Fibroblast of the aortic adventitia (primary cell): ENCODE data around the gene DIP2C. TPM values are rescaled to one million over a fixed set of nuclear protein-coding genes. Genes with fewer than 3 reads are reported as not detected.

Experiments used
- DNase-seq: peaks from one replicate; pipeline ENCODE4 v3.0.0-alpha.2; 2010; ENCODE audit warnings: low read depth
- H3K4me3 ChIP-seq: 2 replicates; pipeline ENCODE4 v1.5.1; 2011; ENCODE audit warnings: low read depth, mild to moderate bottlenecking, control low read depth, low read length, moderate library complexity
- CTCF ChIP-seq: IDR thresholded peaks from 2 replicates; pipeline ENCODE4 v1.5.1; 2011; ENCODE audit warnings: mild to moderate bottlenecking, low read length, control low read depth, inconsistent platforms; ENCODE audit not compliant: insufficient read depth
- total RNA-seq: library from RNA; depleted of rRNA; stranded (reverse); fragments of >200 nt; gene quantifications from 2 replicates; pipeline ENCODE4 v1.2.3, GENCODE V29; 2012; ENCODE audit warnings: low replicate concordance

The DIP2C gene
- total RNA-seq, 1 donor = 15.7 TPM

GRCh38 chr10:560314-560992, 129.0 kb downstream of the DIP2C start:
- no peak for TF ChIP-seq CTCF
- H3K4me3 ChIP-seq = no peak overlapping the region
- no peak for DNase-seq

GRCh38 chr10:559767-560047, 129.8 kb downstream of the DIP2C start:
- H3K4me3 ChIP-seq = no peak overlapping the region
- DNase-seq = no peak
- no peak for TF ChIP-seq CTCF

- DNase-seq = no peak
- TF ChIP-seq CTCF = no peak
- H3K4me3 ChIP-seq = no peak overlapping the region
Observed at GRCh38 chr10:558891-559766, 130.3 kb downstream of the DIP2C start.

- no peak for DNase-seq
- TF ChIP-seq CTCF = no peak
Observed at GRCh38 chr10:558364-558763, 131.1 kb downstream of the DIP2C start.

GRCh38 chr10:557792-558328, 131.6 kb downstream of the DIP2C start:
- no peak overlapping the region for H3K4me3 ChIP-seq
- no peak for TF ChIP-seq CTCF
- no peak for DNase-seq

More at GRCh38 chr10:558364-558763, 131.1 kb downstream of the DIP2C start:
- no peak overlapping the region for H3K4me3 ChIP-seq

- TF ChIP-seq CTCF = no peak
- DNase-seq = no peak
Observed at GRCh38 chr10:556971-557637, 132.4 kb downstream of the DIP2C start.

More at GRCh38 chr10:556971-557637, 132.4 kb downstream of the DIP2C start:
- H3K4me3 ChIP-seq = no peak overlapping the region
